Stimulated activated CD4-positive, alpha-beta T cell treated with anti-CD3 and anti-CD28 coated beads, Interleukin-1b, Interleukin-23, amount 100 ng/mL, for 24 hours (primary cell): Measurements from ENCODE around the gene SLC9A5.

Experiments used
- DNase-seq, 4 experiments: peaks; one replicate each; pipeline ENCODE4 v3.0.0-alpha.2; 2020; ENCODE audit warnings: low read depth in 4 of 4, low spot score in 1 of 4

Gene SLC9A5

GRCh38 chr16:67248401-67249177 is at the start of gene SLC9A5:
TSS of gene SLC9A5 (plus strand) at chr16:67248979. CDS start at chr16:67249015, 36 bp downstream.
- DNase-seq: no peak

- no peak for DNase-seq
Observed at GRCh38 chr16:67199011-67199807, 49.6 kb upstream of the SLC9A5 start, which contains the start of gene ELMO3. TSS of gene ELMO3 (plus strand) at chr16:67199131. CDS start at chr16:67199327, 196 bp downstream.

- DNase-seq: no peak
Observed at GRCh38 chr16:67199808-67200198, 49.0 kb upstream of the SLC9A5 start.

- no peak for DNase-seq
Observed at GRCh38 chr16:67200491-67200890, 48.3 kb upstream of the SLC9A5 start.

- DNase-seq: no peak
Observed at GRCh38 chr16:67201411-67202345, 47.1 kb upstream of the SLC9A5 start.

GRCh38 chr16:67202426-67202825 is 46.4 kb upstream of the SLC9A5 start:
- DNase-seq: no peak

- DNase-seq: no peak
Observed at GRCh38 chr16:67202956-67203493, 45.8 kb upstream of the SLC9A5 start.

GRCh38 chr16:67204076-67204475 is 44.7 kb upstream of the SLC9A5 start:
- no peak for DNase-seq

- DNase-seq: no peak
Observed at GRCh38 chr16:67206129-67206837, 42.5 kb upstream of the SLC9A5 start.

- no peak for DNase-seq
Observed at GRCh38 chr16:67206838-67207248, 41.9 kb upstream of the SLC9A5 start.

GRCh38 chr16:67207249-67208091 is 41.3 kb upstream of the SLC9A5 start:
- no peak for DNase-seq

GRCh38 chr16:67208154-67208896 is 40.5 kb upstream of the SLC9A5 start:
- DNase-seq: no peak

GRCh38 chr16:67209565-67209964 is 39.2 kb upstream of the SLC9A5 start:
- DNase-seq: no peak

- DNase-seq: no peak
Observed at GRCh38 chr16:67210069-67210937, 38.5 kb upstream of the SLC9A5 start.

GRCh38 chr16:67211674-67212073 is 37.1 kb upstream of the SLC9A5 start:
- no peak for DNase-seq

- no peak for DNase-seq
Observed at GRCh38 chr16:67212766-67213165, 36.0 kb upstream of the SLC9A5 start.

GRCh38 chr16:67213197-67214019 is 35.4 kb upstream of the SLC9A5 start:
- no peak for DNase-seq
